SK-N-SH (cell line): ENCODE data around the gene TRDN. TPM values are rescaled to one million over a fixed set of nuclear protein-coding genes. Genes with fewer than 3 reads are reported as not detected.

Experiments
- CTCF ChIA-PET: fragments of 300-600, 350-600 bp; formaldehyde crosslinking; extraction: SDS; loops from one replicate; lab custom pipeline; 2021; lab: Yijun Ruan, JAX
- POLR2A ChIA-PET: fragments of 350-600 bp; sonication (Branson Sonifier 250); formaldehyde crosslinking; extraction: SDS; loops from one replicate; lab custom pipeline; 2020; ENCODE audit warnings: antibody characterized with exemption, inconsistent platforms; lab: Yijun Ruan, JAX
- DNase-seq: peaks from one replicate; pipeline ENCODE4 v3.0.0; 2012
- H2AFZ ChIP-seq: fragments of 200-600 bp; sonication (generic); 2 replicates; pipeline ENCODE4 v1.8.1; 2016; ENCODE audit warnings: antibody characterized with exemption, mild to moderate bottlenecking, low read depth
- H3F3A ChIP-seq: fragments of 200-600 bp; sonication (generic); replicated peaks from 2 replicates; pipeline ENCODE3; 2016; ENCODE audit warnings: antibody characterized with exemption, mild to moderate bottlenecking; ENCODE audit not compliant: insufficient read depth
- H3K27ac ChIP-seq, 2 experiments: fragments of 200-500 bp in 1 of 2; fragments of 200-600 bp in 1 of 2; sonication (Bioruptor generic) in 1 of 2; sonication (generic), shearing (Covaris generic) in 1 of 2; 2 replicates each; pipeline versions ENCODE4 v1.5.1 to v1.6.1; 2014 to 2016; ENCODE audit warnings: low read depth in 2 of 2, inconsistent platforms in 1 of 2, low read length in 1 of 2, mild to moderate bottlenecking in 1 of 2, mixed read lengths in 1 of 2
- H3K27me3 ChIP-seq: fragments of 200-600 bp; sonication (generic), shearing (Covaris generic); 2 replicates; pipeline ENCODE4 v1.6.1; 2016; ENCODE audit warnings: mixed run types; ENCODE audit not compliant: insufficient read depth
- H3K36me3 ChIP-seq, 2 experiments: fragments of 200-500 bp in 1 of 2; fragments of 200-600 bp in 1 of 2; sonication (Bioruptor generic) in 1 of 2; sonication (generic) in 1 of 2; replicated peaks in 1 of 2; 2 replicates each; pipeline versions ENCODE3 to v1.5.1; 2014 to 2016; ENCODE audit warnings: low read length in 1 of 2, mild to moderate bottlenecking in 1 of 2; ENCODE audit not compliant: insufficient read depth in 2 of 2, control insufficient read depth in 1 of 2
- H3K4me1 ChIP-seq, 2 experiments: fragments of 200-500 bp in 1 of 2; fragments of 200-600 bp in 1 of 2; sonication (Bioruptor generic) in 1 of 2; sonication (generic), shearing (Covaris generic) in 1 of 2; 2 replicates each; pipeline versions ENCODE4 v1.5.1 to v1.6.1; 2014 to 2016; ENCODE audit warnings: low read depth in 1 of 2, low read length in 1 of 2, mixed run types in 1 of 2; ENCODE audit not compliant: insufficient read depth in 2 of 2, control insufficient read depth in 1 of 2
- H3K4me2 ChIP-seq: fragments of 200-600 bp; sonication (generic), shearing (Covaris generic); 2 replicates; pipeline ENCODE4 v1.6.1; 2017; ENCODE audit warnings: mixed run types
- H3K4me3 ChIP-seq, 2 experiments: fragments of 200-500 bp in 1 of 2; fragments of 200-600 bp in 1 of 2; sonication (Bioruptor generic) in 1 of 2; sonication (generic), shearing (Covaris generic) in 1 of 2; 2 replicates each; pipeline versions ENCODE4 v1.5.1 to v1.8.1; 2014 to 2016; ENCODE audit warnings: low read depth in 2 of 2, inconsistent platforms in 1 of 2, low read length in 1 of 2, mild to moderate bottlenecking in 1 of 2, mixed read lengths in 1 of 2, moderate library complexity in 1 of 2
- H3K79me2 ChIP-seq: fragments of 200-600 bp; sonication (generic); 2 replicates; pipeline ENCODE4 v1.8.1; 2017; ENCODE audit warnings: mild to moderate bottlenecking; ENCODE audit not compliant: insufficient read depth
- H3K9ac ChIP-seq: fragments of 200-600 bp; sonication (generic); 2 replicates; pipeline ENCODE4 v1.6.1; 2017; ENCODE audit warnings: mixed run types
- H3K9me2 ChIP-seq: fragments of 200-600 bp; sonication (generic); 2 replicates; pipeline ENCODE4 v1.6.1; 2017; ENCODE audit warnings: mixed run types
- H3K9me3 ChIP-seq: fragments of 200-600 bp; sonication (generic); 2 replicates; pipeline ENCODE4 v1.6.1; 2017; ENCODE audit warnings: mixed run types, mild to moderate bottlenecking, moderate library complexity
- H4K20me1 ChIP-seq: fragments of 200-600 bp; sonication (generic); 2 replicates; pipeline ENCODE4 v1.6.1; 2017; ENCODE audit warnings: mild to moderate bottlenecking, mixed run types; ENCODE audit not compliant: insufficient read depth
- ELF1 ChIP-seq: IDR thresholded peaks from 2 replicates; pipeline ENCODE4 v1.4.0; 2012
- FOXJ3 ChIP-seq: sonication (generic); formaldehyde crosslinking; IDR thresholded peaks from 2 replicates; pipeline ENCODE4 v1.5.1; 2020; ENCODE audit warnings: mild to moderate bottlenecking, missing genetic modification reagents
- FOXM1 ChIP-seq: IDR thresholded peaks from 2 replicates; pipeline ENCODE4 v1.4.0; 2012; ENCODE audit warnings: low read depth, mild to moderate bottlenecking
- GATA2 ChIP-seq: sonication (generic); formaldehyde crosslinking; IDR thresholded peaks from 2 replicates; pipeline ENCODE4 v1.5.0; 2020; ENCODE audit warnings: mild to moderate bottlenecking, missing genetic modification reagents
- IRF3 ChIP-seq: fragments of 150-350 bp; IDR thresholded peaks from 2 replicates; pipeline ENCODE4 v1.6.1; 2016; ENCODE audit warnings: mild to moderate bottlenecking, low read depth, low read length
- JUND ChIP-seq: IDR thresholded peaks from 2 replicates; pipeline ENCODE4 v1.4.0; 2012
- NFIC ChIP-seq: IDR thresholded peaks from 2 replicates; pipeline ENCODE4 v1.4.0; 2012; ENCODE audit warnings: borderline replicate concordance
- RAD21 ChIP-seq: IDR thresholded peaks from 2 replicates; pipeline ENCODE4 v1.6.1; 2012; ENCODE audit warnings: mild to moderate bottlenecking, low read length
- SMC3 ChIP-seq: IDR thresholded peaks from 2 replicates; pipeline ENCODE4 v1.6.1; 2012; ENCODE audit warnings: low read depth, low read length, improper control_type of control experiment
- TAF1 ChIP-seq: IDR thresholded peaks from 2 replicates; pipeline ENCODE4 v1.6.1; 2012; ENCODE audit warnings: low read depth, mild to moderate bottlenecking, low read length, moderate library complexity, borderline replicate concordance
- ZBTB33 ChIP-seq: IDR thresholded peaks from 2 replicates; pipeline ENCODE4 v1.4.0; 2012; ENCODE audit warnings: low read depth, borderline replicate concordance
- polyA plus RNA-seq, 3 experiments: library from polyadenylated mRNA; depleted of rRNA; stranded (reverse); fragments of >200 nt; gene quantifications; 2 replicates each; pipeline ENCODE4 v1.2.3, GENCODE V29; 2012

The TRDN gene
- polyA plus RNA-seq, 1 of the 3 experiments (the other 2 are of a cell fraction) = not detected

GRCh38 chr6:123549476-123549875 is 87.3 kb downstream of the TRDN start:
- DNase-seq = no peak
- H4K20me1 ChIP-seq = no peaks in the 10 kb centered on the region
- ChIA-PET CTCF (no interaction called here), POLR2A (no interaction called here)
- no peak overlapping the region for H3K9ac ChIP-seq
- no peak overlapping the region for H3K27ac ChIP-seq
- no peak for TF ChIP-seq GATA2 (CRISPR knock-in tag)
- TF ChIP-seq SMC3 = no peak
- TF ChIP-seq RAD21 = no peak
- TF ChIP-seq JUND = no peak
- TF ChIP-seq NFIC = no peak
- no peak for TF ChIP-seq TAF1
- no peak for TF ChIP-seq FOXJ3 (CRISPR knock-in tag)
- TF ChIP-seq ELF1 = no peak
- H3K4me2 ChIP-seq = no peak overlapping the region
- no peaks in the 10 kb centered on the region for H3F3A ChIP-seq
- no peaks in the 10 kb centered on the region for H3K27me3 ChIP-seq
- no peaks in the 10 kb centered on the region for H3K36me3 ChIP-seq
- no peaks in the 10 kb centered on the region for H3K4me1 ChIP-seq
- H3K4me3 ChIP-seq = no peak overlapping the region
- no peak overlapping the region for H2AFZ ChIP-seq
- H3K9me2 ChIP-seq = no peaks in the 10 kb centered on the region
- no peaks in the 10 kb centered on the region for H3K9me3 ChIP-seq
- H3K79me2 ChIP-seq = no peaks in the 10 kb centered on the region

- H3K79me2 ChIP-seq = no peaks in the 10 kb centered on the region
- no peaks in the 10 kb centered on the region for H3K9me2 ChIP-seq
- POLR2A ChIA-PET = no interaction called here
- no peak overlapping the region for H2AFZ ChIP-seq
- H3K27me3 ChIP-seq = no peaks in the 10 kb centered on the region
- no peak overlapping the region for H3K9ac ChIP-seq
- no peaks in the 10 kb centered on the region for H3K9me3 ChIP-seq
- no peak for DNase-seq
- H3K4me2 ChIP-seq = no peak overlapping the region
- CTCF ChIA-PET = no interaction called here
- no peak overlapping the region for H3K4me3 ChIP-seq
- H3K36me3 ChIP-seq = no peaks in the 10 kb centered on the region
- H4K20me1 ChIP-seq = no peaks in the 10 kb centered on the region
- no peak for TF ChIP-seq IRF3
- TF ChIP-seq FOXM1 = no peak
- no peak for TF ChIP-seq ZBTB33
- TF ChIP-seq GATA2 (CRISPR knock-in tag) = no peak
- H3F3A ChIP-seq = no peaks in the 10 kb centered on the region
- H3K4me1 ChIP-seq = no peaks in the 10 kb centered on the region
- no peak overlapping the region for H3K27ac ChIP-seq
These were observed 89.4 kb downstream of the TRDN start for GRCh38 chr6:123547216-123547978.
